Activated CD4-positive, alpha-beta T cell treated with anti-CD3 and anti-CD28 coated beads, Interleukin-2, amount 50 U/mL, for 4 hours (primary cell): ENCODE data around the gene CLEC16A.
A peak's percentile ranks its signal among the peaks of the same experiment; 100 is the strongest.
"Not testable (repeated sequence)": the region's sequence is repeated elsewhere in the genome, so short reads cannot be mapped to it uniquely, and the experiment has no call there.

Experiments
- DNase-seq, 2 experiments: peaks; one replicate each; pipeline ENCODE4 v3.0.0-alpha.2; 2020

Gene CLEC16A

DNA sequence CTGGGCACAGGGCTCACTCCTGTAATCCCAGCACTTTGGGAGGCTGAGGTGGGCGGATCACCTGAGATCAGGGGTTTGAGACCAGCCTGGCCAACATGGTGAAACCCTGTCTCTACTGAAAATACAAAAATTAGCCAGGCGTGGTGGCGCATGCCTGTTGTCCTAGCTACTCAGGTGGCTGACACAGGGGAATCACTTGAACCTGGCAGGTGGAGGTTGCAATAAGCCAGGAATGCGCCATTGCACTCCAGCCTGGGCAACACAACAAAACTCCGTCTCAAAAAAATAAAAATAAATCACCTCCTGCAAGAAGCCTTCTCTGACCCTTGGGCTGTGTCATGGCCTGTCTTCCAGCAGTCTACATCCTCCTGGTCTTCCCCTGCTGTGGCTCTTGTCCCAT is 158.9 kb downstream of the CLEC16A start:
- not testable (repeated sequence) for DNase-seq

GRCh38 chr16:11104168-11105037 is 160.0 kb downstream of the CLEC16A start:
- DNase-seq = no peak

GRCh38 chr16:11105038-11105903 is 160.9 kb downstream of the CLEC16A start:
- DNase-seq = peak in 1 of 2 experiments; percentile 12

DNA sequence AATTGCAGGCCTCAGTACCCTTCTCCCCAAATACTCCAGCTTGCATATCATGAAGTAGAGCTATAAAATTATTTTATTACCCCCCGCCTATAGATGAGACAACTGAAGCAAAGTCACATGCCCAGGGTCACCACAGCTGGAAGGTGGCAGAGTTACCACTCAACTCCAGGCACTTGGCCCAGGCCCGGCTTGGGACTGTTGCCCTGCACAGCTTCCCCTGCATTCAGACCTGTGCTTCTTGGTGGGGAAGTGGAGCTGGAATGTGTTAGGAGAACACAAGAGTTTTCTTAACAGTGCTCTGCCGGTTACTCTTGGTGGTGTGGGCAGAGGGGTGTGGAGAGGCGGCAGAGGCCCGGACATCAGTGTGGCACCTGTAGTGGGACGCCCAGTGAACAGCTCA is 162.4 kb downstream of the CLEC16A start:
- no peak for DNase-seq

DNA sequence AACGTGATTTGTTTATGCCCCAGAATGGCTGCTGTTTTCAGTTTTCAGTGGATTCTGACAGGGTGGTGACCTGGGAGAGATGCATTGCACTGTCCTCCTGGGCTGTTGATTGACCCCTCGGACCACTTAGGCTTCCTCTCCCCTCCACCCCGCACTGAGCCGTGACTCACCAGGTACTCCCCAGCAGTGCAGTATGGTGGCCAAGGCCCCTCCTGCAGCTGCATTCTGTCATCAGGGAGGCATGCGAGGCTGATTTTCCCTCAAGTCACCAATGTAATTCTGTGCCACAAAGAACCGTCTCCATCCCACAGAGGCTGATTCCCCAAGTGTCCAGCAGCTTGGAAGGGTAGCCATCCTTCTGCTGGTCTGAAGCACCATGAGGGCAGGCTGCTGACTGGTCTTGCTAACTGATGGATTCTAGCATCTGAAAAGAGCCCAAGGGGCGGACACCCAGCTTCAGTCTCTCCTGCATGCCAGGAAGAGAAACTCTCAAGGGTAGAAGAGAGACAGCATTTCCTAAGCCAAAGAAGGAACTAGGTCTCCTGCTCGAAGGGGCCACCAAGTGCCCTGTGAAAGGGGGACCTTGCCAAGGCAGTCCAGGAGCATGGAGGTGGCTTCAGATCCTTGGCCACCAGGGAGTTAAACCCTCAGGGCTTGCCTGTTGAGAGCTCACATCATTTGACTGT is 163.6 kb downstream of the CLEC16A start:
- no peak for DNase-seq

GRCh38 chr16:11108466-11108805 is 164.1 kb downstream of the CLEC16A start:
- DNase-seq = no peak

DNA sequence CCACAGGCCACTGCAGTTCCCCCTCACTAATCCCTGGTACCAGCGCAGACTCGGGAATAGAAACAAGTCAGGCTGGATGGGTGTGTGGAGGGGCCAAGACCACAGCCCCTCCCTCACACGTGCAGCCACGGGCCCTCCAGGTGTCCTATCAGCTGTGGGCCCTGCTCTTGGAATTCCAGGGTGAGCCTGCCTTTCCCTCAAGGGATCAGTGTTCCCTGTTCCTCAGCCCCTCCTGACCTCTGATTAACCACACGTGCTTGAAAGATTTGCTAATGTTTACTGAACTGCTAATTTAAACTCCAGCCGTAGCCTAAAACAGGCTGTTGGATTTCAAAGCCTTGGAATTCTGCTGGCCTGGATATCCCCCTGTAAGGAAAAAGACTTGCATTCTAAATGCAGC is 165.2 kb downstream of the CLEC16A start:
- no peak for DNase-seq

- DNase-seq = no peak
Observed at GRCh38 chr16:11111150-11111549, 166.8 kb downstream of the CLEC16A start.

- DNase-seq = no peak
Observed at GRCh38 chr16:11111856-11112634, 167.7 kb downstream of the CLEC16A start.

- no peak for DNase-seq
Observed at GRCh38 chr16:11112723-11113348, 168.5 kb downstream of the CLEC16A start.

DNA sequence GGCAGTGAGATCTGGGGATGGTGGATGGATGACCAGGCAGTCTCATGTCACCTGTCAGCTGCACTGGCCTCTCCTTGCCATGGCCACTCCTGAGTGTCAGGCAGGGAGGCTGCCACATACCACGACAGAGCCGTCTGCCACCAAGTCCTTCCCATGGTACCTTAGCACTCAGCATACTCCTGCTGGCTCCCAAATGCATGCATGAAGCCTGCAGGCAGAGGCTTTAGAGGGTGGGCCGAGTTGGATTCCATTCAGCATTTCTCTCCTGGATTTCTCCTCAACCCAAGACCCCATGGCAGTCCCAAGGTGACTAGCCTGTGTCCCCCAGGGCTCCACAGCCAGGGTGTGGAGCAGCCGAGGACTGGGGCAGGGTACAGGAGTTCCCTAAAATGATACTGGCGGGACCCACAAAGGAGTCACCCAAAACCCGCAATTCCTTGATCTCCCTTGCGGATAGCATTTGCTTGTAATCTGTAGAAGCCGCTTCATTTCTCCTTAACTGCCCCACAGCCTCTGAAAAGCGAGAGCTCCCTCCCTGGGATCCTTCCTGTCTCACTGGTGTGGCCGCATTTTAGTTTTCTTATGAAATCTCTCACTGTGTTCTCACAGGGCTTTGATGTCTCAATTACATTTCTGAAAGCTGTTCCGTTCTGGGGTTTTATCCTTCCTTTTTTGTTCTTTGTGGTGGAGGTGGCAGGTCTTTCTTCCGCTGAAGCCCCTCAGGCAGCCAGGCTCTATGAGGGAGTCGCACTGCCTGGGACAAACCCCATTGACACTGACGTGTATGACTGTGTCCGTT is 170.2 kb downstream of the CLEC16A start:
- peak in 1 of 2 experiments; percentile 10 for DNase-seq

DNA sequence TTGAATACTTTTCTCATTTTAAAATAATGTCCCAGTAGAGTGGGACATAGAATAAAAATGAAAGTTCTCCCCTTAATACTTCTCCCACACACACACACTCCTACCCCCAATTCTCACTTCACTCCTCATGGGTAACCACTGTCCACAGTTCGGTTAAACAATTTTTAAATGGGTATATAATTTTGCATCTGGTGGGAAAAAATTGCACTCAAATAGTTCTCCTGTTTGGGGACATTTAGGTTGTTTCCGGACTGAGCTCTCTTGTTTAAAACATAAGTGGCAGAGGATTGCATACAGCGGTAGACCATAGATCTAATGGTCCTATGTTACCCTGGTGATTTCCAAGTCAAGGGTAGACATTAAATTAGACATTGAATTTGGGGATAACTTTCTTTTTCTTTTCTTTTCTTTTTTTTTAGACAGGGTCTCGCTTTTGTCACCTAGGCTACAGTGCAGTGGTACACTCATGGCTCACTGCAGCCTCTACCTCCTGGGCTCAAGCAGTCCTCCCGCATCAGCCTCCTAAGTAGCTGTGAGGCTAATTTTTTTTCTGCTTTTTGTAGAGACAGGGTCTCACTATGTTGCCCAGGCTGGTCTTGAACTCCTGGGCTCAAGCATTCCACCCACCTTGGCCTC is 173.3 kb downstream of the CLEC16A start:
- no peak for DNase-seq

DNA sequence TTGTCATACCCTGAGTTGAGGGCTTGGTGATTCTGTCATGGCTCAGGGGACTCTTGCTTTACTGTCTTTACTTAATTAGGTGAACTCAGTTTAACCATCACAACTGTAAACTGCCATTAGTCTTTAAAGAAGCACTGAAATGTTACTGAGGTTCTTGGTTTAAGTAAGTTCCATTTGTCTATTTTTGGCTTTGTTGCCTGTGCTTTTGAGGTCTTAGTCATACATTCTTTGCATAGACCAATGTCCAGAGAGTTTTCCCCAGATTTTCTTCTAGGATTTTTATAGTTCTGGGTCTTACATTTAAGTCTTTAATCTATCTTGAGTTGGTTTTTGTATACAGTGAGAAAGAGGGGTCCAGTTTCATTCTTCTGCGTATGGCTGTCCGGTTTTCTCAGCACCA is 174.1 kb downstream of the CLEC16A start:
- no peak for DNase-seq

DNA sequence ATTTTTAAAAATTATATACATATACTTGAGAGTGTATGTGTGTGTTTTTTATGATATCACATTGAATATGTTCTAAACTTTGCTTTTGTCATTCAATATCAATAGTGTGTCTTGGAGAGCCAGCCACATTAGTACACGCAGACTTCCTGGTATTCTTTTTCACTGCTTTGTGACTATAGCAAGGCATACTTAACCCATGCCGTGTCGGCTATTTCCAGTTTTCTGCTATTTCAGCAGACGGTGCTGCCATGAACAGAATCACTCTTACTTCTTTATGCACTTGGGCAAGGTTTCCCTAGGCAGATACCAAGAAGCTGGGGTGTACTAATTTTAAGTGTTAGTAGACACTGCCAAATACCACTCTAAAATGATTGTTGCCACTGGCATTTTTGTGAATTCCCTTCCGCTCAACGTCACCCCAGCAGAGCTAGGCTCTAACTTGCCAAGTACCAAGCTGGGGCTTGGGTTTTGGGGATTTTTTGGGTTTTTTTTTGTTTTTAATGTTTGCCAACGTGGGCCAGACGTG is 176.8 kb downstream of the CLEC16A start:
- no peak for DNase-seq

DNA sequence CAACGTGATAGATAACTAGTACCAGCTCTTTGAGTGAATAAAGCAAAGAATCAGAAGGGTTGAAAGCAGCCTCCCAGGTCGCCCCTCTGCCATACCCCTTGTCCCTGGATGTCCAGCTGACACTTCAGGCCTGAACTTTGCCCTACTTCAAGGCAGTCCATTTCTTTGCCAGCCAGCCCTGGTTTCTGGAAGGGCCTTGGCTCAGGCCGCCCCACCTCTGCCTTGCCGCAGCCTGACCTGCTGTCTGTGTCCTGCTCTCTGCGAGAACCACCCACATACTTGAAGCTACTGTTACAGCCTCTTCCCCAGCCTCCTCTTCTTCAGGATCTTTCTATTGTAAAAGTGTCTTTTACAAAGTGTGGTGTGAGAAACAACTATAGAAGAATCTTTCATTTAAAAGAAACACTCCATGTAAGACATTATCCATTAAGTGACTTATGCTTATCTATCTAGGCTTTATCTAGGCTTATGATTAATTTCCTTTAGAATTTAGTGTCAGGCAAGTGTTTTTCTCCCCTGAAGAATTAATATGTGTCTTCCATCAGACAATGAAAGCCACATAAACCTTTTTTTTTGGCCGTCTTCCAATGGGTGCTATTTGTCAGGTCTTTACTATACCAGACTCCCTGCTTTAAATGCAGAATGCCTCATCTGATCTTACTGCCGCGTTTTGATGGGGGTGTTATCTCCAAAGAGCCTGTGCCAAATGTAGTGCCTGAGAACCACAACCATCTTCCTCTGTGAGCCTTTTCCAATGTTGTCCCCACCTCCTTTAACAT is 177.7 kb downstream of the CLEC16A start:
- no peak for DNase-seq

DNA sequence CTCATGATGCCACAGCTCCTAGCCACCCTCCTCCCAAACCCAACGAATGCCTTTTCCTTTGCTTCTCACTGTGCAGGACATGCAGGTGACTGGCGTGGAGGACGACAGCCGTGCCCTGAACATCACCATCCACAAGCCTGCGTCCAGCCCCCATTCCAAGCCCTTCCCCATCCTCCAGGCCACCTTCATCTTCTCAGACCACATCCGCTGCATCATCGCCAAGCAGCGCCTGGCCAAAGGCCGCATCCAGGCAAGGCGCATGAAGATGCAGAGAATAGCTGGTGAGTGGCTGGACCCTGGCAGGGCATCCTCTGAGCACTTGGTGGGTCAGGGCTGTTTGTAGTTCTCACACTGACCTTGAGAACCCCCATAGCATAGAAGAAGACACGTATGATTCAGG is 179.3 kb downstream of the CLEC16A start:
- DNase-seq = no peak

GRCh38 chr16:11125936-11126335 is 181.6 kb downstream of the CLEC16A start:
- no peak for DNase-seq

DNA sequence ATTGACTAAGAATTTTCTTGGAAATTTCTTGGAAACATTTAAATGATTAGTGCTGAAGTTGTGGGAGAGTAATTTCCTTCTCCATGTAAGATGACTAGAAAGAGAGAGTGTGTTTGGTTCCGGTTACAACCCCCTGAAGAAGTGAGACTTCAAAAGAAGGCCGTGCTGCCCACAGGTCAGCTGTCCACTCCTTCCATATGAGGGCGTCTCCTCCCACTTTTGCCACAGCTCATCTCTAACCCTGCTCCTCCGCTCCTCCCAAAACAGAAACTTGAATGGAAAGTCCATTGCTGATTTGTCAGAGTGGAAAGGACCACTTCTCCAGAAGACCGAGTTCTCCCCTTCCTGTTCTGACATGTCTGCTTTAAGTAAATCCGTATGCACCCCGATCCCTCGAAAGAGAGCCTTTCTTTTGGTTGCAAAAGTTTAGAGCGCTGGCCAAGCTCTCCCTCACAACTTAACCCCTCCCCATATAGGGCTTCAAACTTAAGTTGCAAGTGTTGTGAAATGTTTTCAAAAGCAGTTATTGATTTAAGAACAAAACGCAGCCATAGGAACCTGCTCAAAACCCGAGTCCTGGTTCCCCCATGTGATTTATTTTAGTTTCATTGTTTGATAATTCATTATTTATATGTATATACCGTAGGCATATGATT is 182.2 kb downstream of the CLEC16A start:
- no peak for DNase-seq

GRCh38 chr16:11127610-11128195 is 183.3 kb downstream of the CLEC16A start:
- DNase-seq = no peak
